GM18505 (cell line): ENCODE results near the gene PITPNM3.

ENCODE experiments used
- ATAC-seq: cut with Tn5 transposase; IDR thresholded peaks from one replicate; pipeline ENCODE4 v1.9.1; 2021; ENCODE audit not compliant: unreplicated experiment
- POLR2A ChIP-seq: IDR thresholded peaks from 4 replicates; pipeline ENCODE4 v1.6.1; 2011; ENCODE audit warnings: borderline replicate concordance; ENCODE audit not compliant: insufficient read depth, insufficient read length; ENCODE audit errors: extremely low read depth

PITPNM3 gene

DNA sequence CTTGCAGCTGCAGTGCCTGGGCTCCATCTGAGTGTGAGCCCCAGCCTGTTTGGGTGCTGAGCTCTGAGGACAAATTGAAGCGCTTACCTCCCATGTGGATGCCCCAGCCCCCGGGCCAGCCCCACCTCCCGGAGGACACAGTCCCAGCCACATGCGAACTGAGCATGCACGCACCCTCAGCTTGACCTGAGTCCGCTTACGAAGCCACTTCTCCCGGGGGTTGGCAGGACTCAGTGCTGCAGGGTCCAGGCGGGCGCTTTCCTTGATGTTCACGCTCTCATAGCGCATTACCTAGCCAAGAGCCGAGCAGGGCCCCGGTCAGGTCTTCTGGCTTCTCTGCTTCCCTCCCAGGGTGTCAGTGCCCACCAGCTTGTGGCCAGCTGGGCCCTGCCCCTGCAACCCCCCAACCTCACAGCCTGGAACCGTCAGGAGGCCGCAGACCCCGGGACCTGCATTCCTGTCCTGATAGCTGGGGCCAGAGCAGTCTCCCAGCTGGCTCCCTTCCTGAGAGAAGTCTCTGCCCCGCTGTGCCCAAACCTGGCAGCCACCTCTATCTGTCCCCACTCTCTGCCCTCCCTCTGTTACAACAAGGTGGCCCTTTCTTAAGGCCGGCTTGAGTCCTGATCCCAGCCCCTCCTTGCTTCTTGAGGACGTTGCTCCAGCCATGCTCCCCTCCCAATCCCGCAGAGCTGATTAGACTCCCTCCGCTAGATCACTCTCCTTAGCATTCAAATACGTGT lies 88.1 kb downstream of the PITPNM3 start:
- no peak for TF ChIP-seq POLR2A
- no peak for ATAC-seq

DNA sequence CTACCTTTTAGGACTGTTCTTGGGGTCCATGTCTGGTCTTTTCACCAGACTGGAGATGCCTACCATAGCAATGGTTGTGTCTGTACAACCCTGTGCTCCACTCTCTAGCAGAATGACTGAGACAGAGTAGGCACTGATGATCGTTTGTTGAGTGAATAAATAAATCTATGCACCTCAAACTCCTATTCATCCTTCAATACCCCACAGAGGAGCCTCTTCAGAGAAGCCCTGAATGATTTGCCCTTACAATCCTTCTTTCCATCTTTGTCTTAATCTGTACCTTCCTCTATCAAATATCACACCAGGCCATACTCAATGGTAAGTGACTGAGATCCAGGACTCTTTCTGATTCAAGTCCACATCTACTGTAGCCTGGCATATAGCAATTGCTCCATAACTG lies 88.8 kb downstream of the PITPNM3 start:
- no peak for TF ChIP-seq POLR2A
- ATAC-seq = no peak

DNA sequence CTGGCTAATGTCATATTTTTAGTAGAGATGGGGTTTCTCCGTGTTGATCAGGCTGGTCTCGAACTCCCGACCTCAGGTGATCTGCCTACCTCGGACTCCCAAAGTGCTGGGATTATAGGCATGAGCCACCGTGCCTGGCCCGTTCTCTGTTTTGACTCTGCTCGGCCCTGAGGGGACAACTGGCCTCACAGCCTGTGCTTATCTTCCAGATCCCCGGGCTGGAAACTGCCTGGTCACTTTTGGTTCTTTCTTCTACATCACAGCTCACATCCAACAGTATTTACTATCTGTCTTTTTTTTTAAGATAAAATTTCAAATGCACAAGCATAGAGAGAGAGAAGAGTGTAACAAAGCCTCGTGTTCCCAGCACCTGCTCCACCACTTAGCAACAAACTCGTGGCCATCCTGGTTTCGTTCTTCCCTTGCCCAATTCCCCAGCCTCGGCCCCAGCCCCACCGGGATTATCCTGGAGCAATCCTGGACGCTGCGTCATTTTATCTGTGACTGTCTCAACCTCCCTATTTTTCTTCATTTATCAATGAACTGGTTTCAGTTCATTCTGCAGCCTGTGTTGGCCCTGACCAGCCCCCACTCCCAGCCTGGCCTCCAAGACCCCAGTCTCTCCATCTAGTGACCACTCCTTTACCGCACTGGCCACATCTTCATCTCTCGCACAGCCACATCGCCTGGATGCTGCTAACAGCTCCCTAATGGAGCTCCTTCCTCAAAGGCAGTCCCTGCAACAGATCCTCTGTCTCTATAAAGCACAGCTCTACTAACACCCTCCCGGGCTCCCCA lies 91.0 kb downstream of the PITPNM3 start:
- no peak for ATAC-seq
- no peak for TF ChIP-seq POLR2A

DNA sequence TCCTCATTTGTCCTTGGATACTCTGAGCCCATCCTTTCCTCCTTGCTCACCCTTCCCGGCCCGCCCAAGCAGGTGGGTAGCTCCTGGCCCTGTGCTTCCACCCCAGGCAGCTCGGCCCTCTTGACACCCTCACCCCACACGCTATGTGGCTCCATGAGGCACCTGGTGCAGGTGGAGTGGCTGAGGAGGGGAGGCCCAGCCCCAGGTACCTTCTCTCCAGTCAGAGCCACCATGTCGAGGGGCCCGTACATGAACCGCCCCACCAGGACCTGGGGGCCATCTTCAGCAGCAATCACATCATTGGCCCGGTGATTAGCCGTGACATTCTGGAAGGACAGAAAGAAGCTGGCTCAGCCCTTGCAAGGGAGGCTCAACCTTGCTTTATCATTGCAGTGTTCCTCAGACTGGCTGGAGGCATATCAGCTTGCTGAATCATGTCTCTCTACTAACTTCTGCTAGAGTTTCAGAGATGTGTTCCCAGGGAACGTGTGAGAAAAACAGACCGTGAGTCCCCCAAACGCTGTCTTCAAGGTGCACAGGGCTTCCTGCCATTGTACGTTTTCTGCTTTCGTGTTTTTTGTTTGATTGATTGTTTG lies 91.8 kb downstream of the PITPNM3 start:
- ATAC-seq = no peak
- TF ChIP-seq POLR2A = no peak

DNA sequence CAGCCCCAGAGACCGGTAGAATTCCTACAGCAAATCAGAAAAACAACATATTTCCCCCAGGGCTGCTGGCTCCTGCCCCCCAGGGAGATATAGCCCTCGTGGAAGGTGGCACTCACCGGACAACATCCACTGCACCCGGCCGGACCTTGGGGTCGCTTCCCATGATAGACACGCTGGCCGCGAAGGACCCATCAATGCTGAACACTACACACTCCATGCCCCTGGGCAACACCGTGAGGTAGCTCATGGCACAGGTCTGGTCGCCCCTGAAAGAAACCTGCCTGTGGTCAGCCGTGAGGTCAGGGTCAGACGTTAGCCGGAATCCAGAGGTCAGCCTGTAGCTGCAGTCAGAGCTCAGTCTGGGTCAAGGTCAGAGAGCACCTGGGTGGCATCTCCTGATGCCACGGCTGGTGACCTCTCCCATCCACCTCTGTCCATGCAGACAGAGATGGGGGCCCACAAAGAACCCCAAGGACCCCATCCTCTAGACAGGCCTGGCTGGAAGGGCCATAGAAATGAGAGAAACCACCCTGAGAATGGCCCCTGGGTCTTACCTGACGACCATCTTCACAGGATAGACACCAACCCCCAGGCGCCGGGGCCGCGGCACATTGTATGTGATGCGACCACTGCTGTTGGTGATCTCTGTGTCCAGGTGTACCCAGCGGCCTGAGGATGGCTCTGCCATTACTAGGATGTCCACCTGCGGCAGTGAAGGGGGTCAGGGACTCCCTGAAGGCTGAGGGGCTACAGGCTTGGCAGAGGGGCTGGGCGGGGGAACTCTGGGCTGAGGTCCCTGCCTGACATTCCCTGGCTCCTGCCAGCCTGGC lies 92.5 kb downstream of the PITPNM3 start:
- TF ChIP-seq POLR2A = no peak
- ATAC-seq = no peak

DNA sequence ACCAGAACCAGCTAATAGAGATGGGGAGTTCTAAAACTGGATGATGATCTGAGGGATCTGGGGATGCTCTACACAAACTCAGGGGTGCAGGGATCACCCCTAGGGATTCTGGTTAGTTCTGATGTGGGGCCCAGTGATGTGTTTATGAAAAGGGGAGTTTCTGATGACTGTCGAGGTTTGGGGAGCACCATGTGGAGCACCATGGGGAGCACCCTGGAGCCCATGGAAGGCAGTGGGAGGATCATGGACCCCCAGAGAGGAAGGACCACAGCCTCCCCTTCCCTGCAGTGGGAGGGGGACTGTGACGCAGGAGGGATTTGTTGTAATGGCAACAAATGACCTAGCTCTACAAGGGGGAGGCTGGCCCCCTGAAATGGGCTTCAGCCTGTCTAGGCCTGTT lies 93.7 kb downstream of the PITPNM3 start:
- no peak for ATAC-seq
- no peak for TF ChIP-seq POLR2A

DNA sequence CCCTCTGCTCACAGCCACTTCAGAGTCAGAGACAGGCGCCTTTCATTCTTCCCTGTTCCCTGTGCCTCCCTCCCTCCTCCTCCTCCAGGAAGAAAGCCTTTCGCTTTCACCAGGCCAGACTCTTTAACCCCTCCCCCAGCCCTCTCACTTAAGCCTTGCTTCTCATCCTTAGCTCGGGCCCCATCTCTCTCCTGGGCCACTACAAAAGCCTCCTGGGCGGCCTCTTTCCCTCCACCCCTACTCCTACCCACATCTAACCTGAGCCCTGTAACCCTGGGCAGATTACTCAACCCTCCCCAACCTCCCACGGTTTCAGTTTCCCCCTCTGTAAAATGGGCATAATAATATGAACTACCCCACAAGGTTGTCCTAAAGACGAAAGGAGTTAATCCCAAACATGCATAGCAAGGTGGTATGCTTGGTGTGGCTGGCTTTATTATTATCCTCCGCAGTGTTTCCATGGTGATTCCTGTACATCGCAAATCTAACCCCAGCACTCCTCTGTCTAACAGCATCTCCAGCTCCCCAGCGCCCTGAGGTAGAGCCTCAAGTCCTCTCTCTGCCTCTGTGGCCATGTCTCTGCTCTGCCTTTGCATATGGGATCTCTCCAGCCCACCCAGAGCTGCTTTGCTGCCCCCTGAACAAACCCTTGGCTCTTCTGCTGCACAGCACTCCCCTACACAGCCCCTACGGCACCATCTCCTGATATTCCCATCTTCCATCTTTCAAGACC lies 94.4 kb downstream of the PITPNM3 start:
- TF ChIP-seq POLR2A = no peak
- no peak for ATAC-seq

DNA sequence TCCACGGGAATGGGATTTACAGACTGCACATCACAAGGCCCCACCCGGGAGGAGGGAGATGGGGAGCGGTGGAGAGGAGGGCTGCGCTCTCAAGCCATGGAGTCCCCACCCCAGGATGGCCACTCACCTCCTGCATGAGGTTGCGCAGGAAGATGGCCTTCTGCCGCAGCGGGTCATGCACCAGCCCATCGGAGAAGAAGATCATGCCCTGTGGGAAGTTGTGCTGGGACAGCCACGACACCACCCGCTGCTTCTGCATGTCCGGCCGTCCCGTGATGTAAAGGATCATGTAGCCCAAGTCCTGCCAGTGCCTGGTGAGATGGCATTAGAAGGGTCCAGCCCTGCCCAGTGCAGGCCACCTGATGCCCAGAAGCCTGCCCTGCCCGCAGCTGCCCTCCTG lies 95.1 kb downstream of the PITPNM3 start:
- ATAC-seq = no peak
- TF ChIP-seq POLR2A = no peak

DNA sequence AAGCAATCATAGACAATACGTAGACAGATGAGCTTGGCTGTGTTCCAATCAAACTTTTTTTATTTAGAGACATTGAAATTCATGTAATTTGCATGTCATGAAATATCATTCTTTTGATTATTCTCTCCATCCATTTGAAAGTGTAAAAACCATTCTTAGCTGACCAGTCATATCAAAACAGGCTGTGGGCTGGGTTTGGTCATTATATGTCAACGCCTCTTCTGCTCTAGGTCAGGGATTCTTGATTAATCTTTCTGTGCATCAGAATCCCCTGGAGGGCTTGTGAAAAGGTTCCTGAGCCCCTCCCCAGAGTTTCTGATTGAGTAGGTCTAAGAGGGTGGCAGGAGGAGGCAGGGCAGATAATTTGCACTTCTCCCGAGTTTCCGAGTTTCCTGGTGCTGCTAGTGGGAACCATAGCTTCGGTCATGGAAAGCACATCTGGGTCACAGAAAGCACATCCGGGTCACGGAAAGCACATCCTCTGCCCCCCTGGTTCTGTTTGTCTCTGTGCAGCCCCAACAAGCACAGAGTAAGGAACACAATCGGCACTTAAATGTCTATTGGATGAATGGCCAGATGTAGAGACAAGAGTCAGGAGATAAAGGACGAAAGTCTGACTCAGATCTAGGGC lies 95.7 kb downstream of the PITPNM3 start:
- no peak for ATAC-seq
- no peak for TF ChIP-seq POLR2A

DNA sequence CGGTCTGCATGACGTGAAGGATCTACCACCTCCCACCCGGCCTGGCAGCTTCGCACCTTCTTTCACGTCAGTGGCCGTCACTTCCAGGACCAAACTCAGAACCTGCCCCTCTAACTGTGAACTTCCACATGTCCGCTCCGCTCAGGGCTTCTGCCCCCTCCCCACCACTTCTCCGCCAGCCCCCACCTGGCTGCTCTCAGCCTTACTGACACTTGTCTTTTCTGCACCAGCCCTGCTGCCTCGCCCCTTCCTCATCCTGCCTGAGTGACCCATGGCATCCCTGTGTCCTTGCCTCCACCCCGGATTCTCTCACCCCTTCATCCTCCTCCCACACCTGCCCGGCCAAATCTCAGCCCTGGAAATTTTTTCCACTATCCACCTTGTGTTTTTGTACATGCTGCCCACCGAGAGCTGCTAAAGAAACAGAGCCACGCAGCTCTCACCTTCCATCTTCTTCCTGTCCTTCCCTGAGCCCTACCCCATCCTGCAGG lies 97.8 kb downstream of the PITPNM3 start:
- no peak for ATAC-seq
- TF ChIP-seq POLR2A = no peak

DNA sequence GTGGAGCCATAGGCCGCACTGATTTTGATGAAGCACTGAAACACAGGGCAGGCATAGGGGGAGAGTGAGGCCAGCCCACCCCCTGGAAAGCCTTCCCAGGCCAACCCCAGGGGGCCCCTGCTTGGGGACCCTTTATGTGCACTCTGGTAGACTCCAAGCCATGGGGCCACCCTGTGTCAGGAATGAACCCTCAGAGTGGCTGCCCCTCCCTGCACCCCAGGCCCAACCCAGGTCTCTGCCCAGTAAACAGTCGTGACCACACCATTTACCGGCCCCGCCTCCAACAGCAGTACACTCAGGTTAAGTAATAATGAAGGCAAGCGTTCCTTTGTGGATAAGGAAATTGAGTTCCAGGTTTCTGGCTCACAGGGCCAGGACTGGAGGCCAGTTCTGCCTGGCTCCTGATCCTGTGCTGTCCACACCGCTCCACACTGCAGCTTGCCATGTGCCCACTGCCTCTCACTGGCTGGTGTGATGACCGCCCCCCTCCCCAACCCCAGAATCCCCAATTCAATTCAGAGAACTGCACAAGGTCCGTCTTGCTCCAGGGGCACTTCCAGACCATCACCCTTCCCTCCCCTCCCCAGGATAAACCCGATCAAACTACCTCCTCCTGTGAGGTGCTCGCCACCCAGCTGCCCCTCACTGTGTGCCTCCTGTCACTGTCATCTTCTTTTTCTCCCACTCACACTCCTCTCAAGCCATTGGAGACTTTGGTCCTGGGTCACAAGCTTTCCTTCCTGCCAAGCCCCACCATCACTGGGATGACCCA lies 98.5 kb downstream of the PITPNM3 start:
- no peak for ATAC-seq
- no peak for TF ChIP-seq POLR2A

DNA sequence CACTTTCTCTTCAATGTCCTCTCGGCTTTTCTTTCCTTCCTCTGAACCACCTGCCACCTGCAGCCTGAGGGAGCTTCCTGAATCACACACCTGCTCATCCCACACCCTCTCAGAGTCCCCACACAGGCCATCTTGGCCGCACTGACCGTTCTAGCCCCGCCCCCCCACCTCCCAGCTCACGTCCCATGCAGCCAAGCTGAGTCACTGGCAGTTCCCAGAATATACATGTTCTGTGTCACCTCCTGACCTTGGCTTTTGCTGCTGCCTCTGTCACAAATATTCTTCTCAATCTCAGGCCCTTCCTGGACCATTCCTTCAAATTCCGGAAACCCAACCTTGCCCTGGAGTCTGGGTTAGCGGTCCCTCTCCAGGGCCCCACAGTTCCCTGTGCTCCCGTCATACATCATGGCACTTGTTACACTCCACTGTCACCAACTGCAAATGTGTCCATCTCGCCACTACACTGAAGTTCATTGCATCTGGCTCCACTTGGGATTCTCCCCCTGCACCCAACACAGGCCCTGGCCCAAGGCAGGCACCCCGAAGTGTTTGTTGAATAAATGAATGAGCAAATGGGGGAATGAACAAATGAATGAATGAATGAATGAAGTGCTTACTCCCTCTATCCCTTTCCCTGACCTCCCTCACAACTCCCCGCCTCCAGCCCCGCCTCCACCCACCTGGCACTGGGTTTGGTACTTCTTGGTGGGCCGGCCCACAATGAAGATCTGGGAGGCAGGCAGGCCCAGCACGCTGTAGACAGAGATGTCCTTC lies 99.3 kb downstream of the PITPNM3 start:
- no peak for ATAC-seq
- TF ChIP-seq POLR2A = no peak
